Ovary (tissue), 3 donors: ENCODE data around the gene GLG1.
"Not testable (repeated sequence)": the region's sequence is repeated elsewhere in the genome, so short reads cannot be mapped to it uniquely, and the experiment has no call there.

Experiments
- CTCF ChIP-seq, 3 donors: fragments of 450-650 bp in 2 of 3; fragments of 200-600 bp in 1 of 3; IDR thresholded peaks; one replicate each; pipeline versions ENCODE4 v1.5.1 to v1.8.0; 2016 to 2022; ENCODE audit warnings: antibody characterized with exemption in 3 of 3, mild to moderate bottlenecking in 1 of 3
- EP300 ChIP-seq: sonication (generic); formaldehyde crosslinking; IDR thresholded peaks from one replicate; pipeline ENCODE4 v1.6.1; 2017; ENCODE audit warnings: antibody characterized with exemption
- POLR2A ChIP-seq: fragments of 450-650 bp; IDR thresholded peaks from one replicate; pipeline ENCODE4 v1.6.1; 2017; ENCODE audit warnings: antibody characterized with exemption, mild to moderate bottlenecking, moderate library complexity
- donor health status: DM: no; HTN: no; CAD: no.

- not testable (repeated sequence) for TF ChIP-seq CTCF (IDR thresholded peaks at IDR 0.05); POLR2A; EP300
Observed at GRCh38 chr16:74542911-74543578, 63.9 kb downstream of the GLG1 start.
